ENCODE data around the gene SFMBT1. TPM values are rescaled to one million over a fixed set of nuclear protein-coding genes. Genes with fewer than 3 reads are reported as not detected.

Gene SFMBT1
- total RNA-seq, 1 experiment from 2014 or later: 11.8 TPM

- Mint-ChIP-seq H3K4me1 (ENCODE audit: insufficient read depth, unreplicated experiment) (peaks cover 24% of the 10 kb centered on the region), H3K27me3 (ENCODE audit: insufficient read depth, unreplicated experiment) (no peaks in the 10 kb centered on the region), H3K36me3 (ENCODE audit: insufficient read depth, unreplicated experiment) (peaks cover 4% of the 10 kb centered on the region), H3K4me3 (ENCODE audit: unreplicated experiment) (no peak overlapping the region), H3K9me3 (ENCODE audit: unreplicated experiment) (no peaks in the 10 kb centered on the region), H3K27ac (ENCODE audit: low read depth, unreplicated experiment) (no peak overlapping the region)
- ChIA-PET POLR2A (interaction anchor here (1.0 kb wide), 1 partner anchor 122 kb away, joined by 5 read pairs; the partner anchor contains the start of gene NEK4), CTCF (interaction anchor here (0.6 kb wide), 2 partner anchors 14 to 167 kb away, joined by 3 read pairs; no protein-coding TSS in a partner anchor)
- intact Hi-C loops (cut with micrococcal nuclease): no loop called here
- DNase-seq (ENCODE audit: unreplicated experiment): no peak
- TF ChIP-seq CTCF (IDR thresholded peaks at IDR 0.05; ENCODE audit: unreplicated experiment): no peak
- BruUV-seq (replicated peaks): no TSS peak
Observed at GRCh38 chr3:52892290-52892624, 153.6 kb downstream of the SFMBT1 start.

GRCh38 chr3:52891615-52892081, 154.2 kb downstream of the SFMBT1 start:
- CTCF ChIA-PET: interaction anchor here (0.6 kb wide), 2 partner anchors 15 to 168 kb away, joined by 3 read pairs; no protein-coding TSS in a partner anchor
- POLR2A ChIA-PET: no interaction called here
- BruUV-seq (replicated peaks): no TSS peak
- no peak for DNase-seq (ENCODE audit: unreplicated experiment)
- no peak overlapping the region for H3K27ac Mint-ChIP-seq (ENCODE audit: low read depth, unreplicated experiment)
- H3K36me3 Mint-ChIP-seq (ENCODE audit: insufficient read depth, unreplicated experiment): peaks cover 4% of the 10 kb centered on the region
- peaks cover 21% of the 10 kb centered on the region for H3K4me1 Mint-ChIP-seq (ENCODE audit: insufficient read depth, unreplicated experiment)
- intact Hi-C loops (cut with micrococcal nuclease): no loop called here
- H3K4me3 Mint-ChIP-seq (ENCODE audit: unreplicated experiment): no peak overlapping the region
- H3K27me3 Mint-ChIP-seq (ENCODE audit: insufficient read depth, unreplicated experiment): no peaks in the 10 kb centered on the region
- TF ChIP-seq CTCF (IDR thresholded peaks at IDR 0.05; ENCODE audit: unreplicated experiment): no peak
- H3K9me3 Mint-ChIP-seq (ENCODE audit: unreplicated experiment): no peaks in the 10 kb centered on the region

GRCh38 chr3:52891164-52891563, 154.7 kb downstream of the SFMBT1 start:
- no peak for TF ChIP-seq CTCF (IDR thresholded peaks at IDR 0.05; ENCODE audit: unreplicated experiment)
- Mint-ChIP-seq H3K9me3 (ENCODE audit: unreplicated experiment) (no peaks in the 10 kb centered on the region), H3K4me1 (ENCODE audit: insufficient read depth, unreplicated experiment) (peaks cover 17% of the 10 kb centered on the region), H3K27ac (ENCODE audit: low read depth, unreplicated experiment) (no peak overlapping the region), H3K36me3 (ENCODE audit: insufficient read depth, unreplicated experiment) (peaks cover 4% of the 10 kb centered on the region), H3K4me3 (ENCODE audit: unreplicated experiment) (no peak overlapping the region), H3K27me3 (ENCODE audit: insufficient read depth, unreplicated experiment) (no peaks in the 10 kb centered on the region)
- TSS peak; percentile 97 for BruUV-seq (replicated peaks)
- CTCF ChIA-PET: no interaction called here
- intact Hi-C loops (cut with micrococcal nuclease): no loop called here
- POLR2A ChIA-PET: no interaction called here
- no peak for DNase-seq (ENCODE audit: unreplicated experiment)

- Mint-ChIP-seq H3K27ac (ENCODE audit: low read depth, unreplicated experiment) (no peak overlapping the region), H3K4me1 (ENCODE audit: insufficient read depth, unreplicated experiment) (peaks cover 14% of the 10 kb centered on the region), H3K36me3 (ENCODE audit: insufficient read depth, unreplicated experiment) (peaks cover 4% of the 10 kb centered on the region), H3K9me3 (ENCODE audit: unreplicated experiment) (no peaks in the 10 kb centered on the region), H3K4me3 (ENCODE audit: unreplicated experiment) (no peak overlapping the region), H3K27me3 (ENCODE audit: insufficient read depth, unreplicated experiment) (no peaks in the 10 kb centered on the region)
- CTCF ChIA-PET: interaction anchor here (0.6 kb wide), 1 partner anchor 28 kb away, joined by 3 read pairs; no protein-coding TSS in a partner anchor
- BruUV-seq (replicated peaks): no TSS peak
- intact Hi-C loops (cut with micrococcal nuclease): no loop called here
- TF ChIP-seq CTCF (IDR thresholded peaks at IDR 0.05; ENCODE audit: unreplicated experiment): no peak
- no peak for DNase-seq (ENCODE audit: unreplicated experiment)
- POLR2A ChIA-PET: interaction anchor here (0.6 kb wide), 1 partner anchor 1389 kb away, joined by 3 read pairs; no protein-coding TSS in a partner anchor
Observed at GRCh38 chr3:52890735-52891134, 155.1 kb downstream of the SFMBT1 start.

Measured in MCF 10A (cell line).